GM18499 (cell line): ENCODE results near the gene SCIN.
"Not testable (repeated sequence)": the region's sequence is repeated elsewhere in the genome, so short reads cannot be mapped to it uniquely, and the experiment has no call there.

ENCODE experiments used
- ATAC-seq: cut with Tn5 transposase; IDR thresholded peaks from one replicate; pipeline ENCODE4 v1.9.1; 2021; ENCODE audit warnings: moderate number of reproducible peaks; ENCODE audit not compliant: insufficient read depth, unreplicated experiment

Gene SCIN

GRCh38 chr7:12570534-12571461 is at the start of gene SCIN:
Gene SCIN, plus strand, starts transcription at chr7:12570720. Its CDS starts 67 bp downstream, at chr7:12570787.
- no peak for ATAC-seq

GRCh38 chr7:12524794-12525386 is 45.6 kb upstream of the SCIN start:
- peak; percentile 60 for ATAC-seq

- ATAC-seq: not testable (repeated sequence)
Measured at GRCh38 chr7:12526693-12527092, 43.8 kb upstream of the SCIN start.

DNA sequence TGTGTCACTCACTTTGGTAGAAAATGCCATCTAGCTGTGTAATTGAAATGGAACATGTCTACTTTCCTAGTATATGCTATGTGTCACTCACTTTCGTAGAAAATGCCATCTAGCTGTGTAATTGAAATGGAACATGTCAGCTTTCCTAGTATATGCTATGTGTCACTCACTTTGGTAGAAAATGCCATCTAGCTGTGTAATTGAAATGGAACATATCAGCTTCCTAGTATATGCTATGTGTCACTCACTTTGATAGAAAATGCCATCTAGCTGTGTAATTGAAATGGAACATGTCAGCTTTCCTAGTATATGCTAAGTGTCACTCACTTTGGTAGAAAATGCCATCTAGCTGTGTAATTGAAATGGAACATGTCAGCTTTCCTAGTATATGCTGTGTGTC is 42.9 kb upstream of the SCIN start:
- ATAC-seq: not testable (repeated sequence)

DNA sequence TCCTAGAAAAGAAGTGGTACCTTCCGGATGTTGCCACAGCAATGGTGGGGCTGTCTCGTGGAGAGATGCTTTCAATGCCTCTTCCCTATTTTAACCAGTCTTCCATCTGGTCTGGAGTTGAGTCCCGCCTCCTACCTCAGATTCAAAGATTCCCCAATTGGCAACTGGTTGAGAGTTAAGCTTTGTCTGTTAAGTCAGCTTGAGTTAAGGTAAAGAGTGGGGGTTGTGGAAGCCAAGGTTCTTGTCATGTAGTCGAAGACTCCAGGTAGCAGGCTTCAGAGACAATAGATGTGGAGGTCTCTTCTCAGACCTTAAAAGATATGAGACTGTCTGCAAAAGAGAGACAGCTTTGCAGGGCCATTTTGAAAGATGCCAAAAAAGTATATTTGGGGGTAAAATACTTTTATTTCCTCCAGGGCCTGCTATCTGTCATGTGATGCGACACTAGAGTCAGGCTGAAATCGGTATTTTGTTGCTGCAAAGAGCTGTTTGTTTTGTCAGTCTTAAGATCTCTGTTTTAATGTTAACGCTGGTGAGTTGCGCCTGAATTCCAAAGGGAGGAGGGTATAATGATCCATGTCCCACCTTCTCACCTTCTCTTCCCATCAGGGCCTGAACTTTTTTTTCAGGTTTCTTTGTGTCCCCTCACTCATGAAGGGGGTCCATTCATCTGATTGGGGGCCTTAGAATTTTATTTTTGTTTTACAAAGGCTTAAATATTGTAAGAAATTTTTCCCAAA is 40.4 kb upstream of the SCIN start:
- no peak for ATAC-seq

- ATAC-seq: no peak
Measured at GRCh38 chr7:12531784-12532183, 38.7 kb upstream of the SCIN start.

- no peak for ATAC-seq
Measured at GRCh38 chr7:12534046-12534445, 36.5 kb upstream of the SCIN start.

- no peak for ATAC-seq
Measured at GRCh38 chr7:12539681-12540080, 30.8 kb upstream of the SCIN start.

DNA sequence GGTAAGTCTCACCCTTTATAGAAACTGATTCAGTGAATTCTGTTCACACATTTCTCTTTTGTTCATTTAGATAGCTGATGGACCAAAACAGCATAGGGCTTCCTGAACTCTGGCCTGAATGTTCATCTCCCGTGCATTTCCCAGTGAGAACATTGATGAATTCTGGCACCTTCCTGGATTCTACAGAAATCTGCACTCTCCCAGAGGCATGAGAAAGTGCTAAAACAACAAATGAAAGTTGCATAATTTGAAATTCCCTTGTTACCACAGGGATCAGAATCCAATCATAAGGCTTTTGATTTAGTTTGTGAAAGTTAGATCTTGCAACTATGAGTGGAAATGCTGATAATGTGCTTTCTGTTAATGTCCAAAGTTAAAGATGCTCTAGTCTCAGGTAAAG is 29.7 kb upstream of the SCIN start:
- no peak for ATAC-seq

- ATAC-seq: no peak
Measured at GRCh38 chr7:12543586-12543985, 26.9 kb upstream of the SCIN start.

DNA sequence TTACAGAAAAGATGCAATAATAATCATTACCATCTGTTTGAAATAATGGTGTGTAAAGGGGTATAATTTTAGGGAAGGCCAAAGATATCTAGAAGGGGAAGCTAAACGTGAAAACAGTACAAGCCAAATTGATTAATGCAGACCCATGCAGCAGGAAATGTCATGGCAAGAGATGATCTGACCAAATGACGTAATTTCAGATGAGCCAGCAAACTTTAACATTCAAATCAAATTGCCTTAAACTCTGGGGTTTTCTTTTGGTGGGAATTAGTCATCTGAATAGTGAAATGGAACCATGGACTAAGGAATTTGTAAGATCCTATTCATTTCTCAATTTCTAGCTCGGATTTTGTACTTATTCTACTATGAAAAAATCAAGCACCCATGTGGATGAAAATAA is 21.4 kb upstream of the SCIN start:
- ATAC-seq: no peak

GRCh38 chr7:12550956-12551355 is 19.6 kb upstream of the SCIN start:
- no peak for ATAC-seq

- ATAC-seq: no peak
Measured at GRCh38 chr7:12552876-12553275, 17.6 kb upstream of the SCIN start.

- ATAC-seq: no peak
Measured at GRCh38 chr7:12553416-12553815, 17.1 kb upstream of the SCIN start.

GRCh38 chr7:12554351-12554750 is 16.2 kb upstream of the SCIN start:
- ATAC-seq: no peak

DNA sequence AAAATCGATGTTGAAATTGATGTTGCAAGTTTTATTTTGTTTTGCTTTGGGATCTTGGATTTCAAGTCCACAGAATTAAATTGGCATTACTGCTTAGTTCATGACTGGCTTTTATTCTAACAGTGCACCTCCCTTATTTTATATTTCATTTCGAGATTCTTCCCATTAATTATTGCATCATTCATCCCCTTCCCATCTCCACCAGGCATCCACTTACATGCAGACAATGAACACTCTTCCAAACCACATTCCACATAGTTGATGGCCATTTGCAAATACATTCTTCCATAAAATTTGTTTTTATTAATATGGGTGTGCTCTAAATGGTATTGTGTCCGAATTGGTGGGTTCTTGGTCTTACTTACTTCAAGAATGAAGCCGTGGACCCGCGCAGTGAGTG is 15.6 kb upstream of the SCIN start:
- no peak for ATAC-seq

DNA sequence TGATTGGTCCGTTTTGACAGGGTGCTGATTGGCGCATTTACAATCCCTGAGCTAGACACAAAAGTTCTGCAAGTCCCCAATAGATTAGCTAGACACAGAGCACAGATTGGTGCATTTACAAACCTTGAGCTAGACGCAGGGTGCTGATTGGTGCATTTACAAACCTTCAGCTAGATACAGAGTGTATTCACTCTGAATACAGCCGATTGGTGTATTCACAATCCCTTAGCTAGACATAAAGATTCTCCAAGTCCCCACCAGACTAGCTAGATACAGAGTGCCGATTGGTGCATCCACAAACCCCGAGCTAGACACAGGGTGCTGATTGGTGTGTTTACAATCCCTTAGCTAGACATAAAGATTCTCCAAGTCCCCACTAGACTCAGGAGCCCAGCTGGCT is 14.8 kb upstream of the SCIN start:
- ATAC-seq: not testable (repeated sequence)

DNA sequence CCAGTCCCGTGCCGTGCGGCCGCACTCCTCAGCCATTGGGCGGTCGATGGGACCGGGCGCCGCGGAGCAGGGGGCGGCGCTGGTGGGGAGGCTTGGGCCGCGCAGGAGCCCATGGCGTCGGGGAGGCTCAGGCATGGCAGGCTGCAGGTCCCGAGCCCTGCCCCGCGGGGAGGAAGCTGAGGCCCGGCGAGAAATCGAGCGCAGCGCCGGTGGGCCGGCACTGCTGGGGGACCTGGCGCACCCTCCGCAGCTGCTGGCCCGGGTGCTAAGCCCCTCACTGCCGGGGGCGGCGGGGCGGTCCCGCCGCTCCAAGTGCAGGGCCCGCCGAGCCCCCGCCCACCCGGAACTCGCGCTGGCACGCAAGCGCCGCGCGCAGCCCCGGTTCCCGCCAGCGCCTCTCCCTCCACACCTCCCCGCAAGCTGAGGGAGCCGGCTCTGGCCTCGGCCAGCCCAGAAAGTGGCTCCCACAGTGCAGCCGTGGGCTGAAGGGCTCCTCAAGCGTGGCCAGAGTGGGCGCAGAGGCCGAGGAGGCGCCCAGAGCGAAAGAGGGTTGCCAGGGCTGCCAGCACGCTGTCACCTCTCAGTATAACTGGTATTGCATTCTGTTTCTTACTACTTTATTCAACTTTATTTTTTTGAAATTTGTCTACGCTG is 14.3 kb upstream of the SCIN start:
- ATAC-seq: not testable (repeated sequence)

- ATAC-seq: no peak
Measured at GRCh38 chr7:12557282-12557681, 13.2 kb upstream of the SCIN start.

DNA sequence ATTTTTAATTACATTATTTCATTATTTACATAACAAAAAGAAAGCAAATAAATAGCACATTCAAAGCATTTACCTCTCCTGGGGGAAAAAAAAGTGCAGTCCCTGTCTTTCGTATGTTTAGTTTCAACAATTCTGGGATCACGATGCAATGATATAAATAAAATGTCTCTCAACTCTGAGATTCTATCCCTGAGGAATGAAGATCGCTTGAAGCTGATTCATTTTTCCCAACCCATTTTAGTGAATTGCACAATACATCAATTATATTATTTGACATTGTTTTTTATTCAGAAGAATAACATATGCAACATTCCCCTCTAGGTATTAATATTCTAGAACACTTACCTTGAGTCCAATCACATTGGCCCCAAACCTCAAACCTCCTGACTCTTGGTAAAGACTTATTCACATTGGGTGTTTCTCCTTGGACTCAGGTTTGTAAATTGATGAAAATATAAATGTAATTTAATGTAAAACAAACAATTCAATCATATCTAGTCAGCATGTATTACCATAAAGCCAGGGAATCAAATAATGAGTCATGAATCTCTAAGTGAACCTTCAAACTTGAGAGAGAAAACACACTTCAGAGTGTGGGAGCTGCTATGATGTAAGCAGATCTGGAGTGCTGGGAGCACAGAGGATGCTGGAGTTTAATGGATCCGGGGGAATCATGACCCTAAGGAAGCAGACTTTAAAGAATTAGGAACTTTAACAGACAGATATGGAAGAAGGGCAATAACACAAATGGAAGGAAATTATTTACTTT is 5.3 kb upstream of the SCIN start:
- ATAC-seq: no peak
